Measurements from ENCODE around the gene RNF19B.

- TF ChIP-seq POLR2A (IDR thresholded peaks at IDR 0.05), result peak; percentile 74 to 98
- TF ChIP-seq, protein P1, sequence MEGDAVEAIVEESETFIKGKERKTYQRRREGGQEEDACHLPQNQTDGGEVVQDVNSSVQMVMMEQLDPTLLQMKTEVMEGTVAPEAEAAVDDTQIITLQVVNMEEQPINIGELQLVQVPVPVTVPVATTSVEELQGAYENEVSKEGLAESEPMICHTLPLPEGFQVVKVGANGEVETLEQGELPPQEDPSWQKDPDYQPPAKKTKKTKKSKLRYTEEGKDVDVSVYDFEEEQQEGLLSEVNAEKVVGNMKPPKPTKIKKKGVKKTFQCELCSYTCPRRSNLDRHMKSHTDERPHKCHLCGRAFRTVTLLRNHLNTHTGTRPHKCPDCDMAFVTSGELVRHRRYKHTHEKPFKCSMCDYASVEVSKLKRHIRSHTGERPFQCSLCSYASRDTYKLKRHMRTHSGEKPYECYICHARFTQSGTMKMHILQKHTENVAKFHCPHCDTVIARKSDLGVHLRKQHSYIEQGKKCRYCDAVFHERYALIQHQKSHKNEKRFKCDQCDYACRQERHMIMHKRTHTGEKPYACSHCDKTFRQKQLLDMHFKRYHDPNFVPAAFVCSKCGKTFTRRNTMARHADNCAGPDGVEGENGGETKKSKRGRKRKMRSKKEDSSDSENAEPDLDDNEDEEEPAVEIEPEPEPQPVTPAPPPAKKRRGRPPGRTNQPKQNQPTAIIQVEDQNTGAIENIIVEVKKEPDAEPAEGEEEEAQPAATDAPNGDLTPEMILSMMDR (IDR thresholded peaks at IDR 0.05), result no peak
These were observed at the start of gene RNF19B for GRCh38 chr1:32964461-32965250.

Measured in vagina (tissue), 2 donors.